ENCODE data around the gene THTPA.

THTPA gene

GRCh38 chr14:23551266-23552028 is 4.6 kb upstream of the THTPA start, which contains the start of gene ZFHX2:
ZFHX2 (minus strand) TSS chr14:23551765; CDS start chr14:23535325, 16,440 bp downstream.
- peak; percentile 73 to 74 for DNase-seq (ENCODE audit: low read depth in 2 of 2)

- DNase-seq (ENCODE audit: low read depth in 2 of 2) = no peak
Observed at GRCh38 chr14:23555533-23555881, 564 bp upstream of the THTPA start.

DNA sequence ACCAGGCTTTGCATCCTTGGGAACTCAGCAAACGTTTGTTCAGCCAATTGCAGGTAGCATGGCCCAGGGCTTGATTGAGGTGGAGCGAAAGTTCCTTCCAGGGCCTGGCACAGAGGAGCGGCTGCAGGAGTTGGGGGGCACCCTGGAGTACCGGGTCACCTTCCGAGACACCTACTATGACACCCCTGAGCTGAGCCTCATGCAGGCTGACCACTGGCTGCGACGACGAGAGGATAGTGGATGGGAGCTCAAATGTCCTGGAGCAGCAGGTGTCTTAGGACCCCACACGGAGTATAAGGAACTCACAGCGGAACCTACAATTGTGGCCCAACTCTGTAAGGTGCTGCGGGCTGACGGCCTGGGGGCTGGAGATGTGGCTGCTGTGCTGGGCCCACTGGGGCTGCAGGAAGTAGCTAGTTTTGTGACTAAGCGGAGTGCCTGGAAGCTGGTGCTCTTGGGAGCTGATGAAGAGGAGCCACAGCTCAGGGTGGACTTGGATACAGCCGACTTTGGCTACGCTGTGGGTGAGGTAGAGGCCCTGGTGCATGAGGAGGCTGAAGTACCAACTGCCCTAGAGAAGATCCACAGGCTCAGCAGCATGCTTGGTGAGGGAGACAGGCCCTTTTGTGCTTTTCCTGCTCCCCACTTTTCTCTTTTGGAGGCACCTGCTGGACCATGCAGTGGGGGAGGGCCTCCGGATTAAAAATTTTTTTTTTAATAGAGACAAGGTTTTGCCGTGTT is 799 bp downstream of the THTPA start:
- DNase-seq (ENCODE audit: low read depth in 2 of 2) = no peak

- no peak for DNase-seq (ENCODE audit: low read depth in 2 of 2)
Observed at GRCh38 chr14:23557521-23557920, 1.4 kb downstream of the THTPA start.

DNA sequence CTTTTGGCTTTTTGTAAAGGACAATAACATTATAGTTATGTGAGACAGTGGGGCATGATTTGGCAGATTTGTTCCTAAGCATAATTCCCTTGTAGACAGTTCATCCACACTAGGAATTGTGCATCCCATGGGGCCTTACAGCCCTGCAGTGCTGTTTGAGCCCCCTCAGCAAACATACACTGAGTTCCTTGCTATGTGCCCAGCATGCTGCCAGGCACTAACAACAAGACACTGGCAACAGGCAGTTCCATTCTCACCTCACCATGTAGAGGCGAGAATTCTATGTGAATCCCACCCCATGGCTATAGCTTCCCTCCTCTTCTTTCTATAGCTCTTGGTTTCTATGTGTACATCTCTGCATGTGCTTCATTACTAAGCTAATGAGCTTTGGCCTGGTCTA is 1.9 kb downstream of the THTPA start:
- DNase-seq (ENCODE audit: low read depth in 2 of 2) = no peak

GRCh38 chr14:23558346-23559009 is 2.4 kb downstream of the THTPA start:
- DNase-seq (ENCODE audit: low read depth in 2 of 2) = no peak

DNA sequence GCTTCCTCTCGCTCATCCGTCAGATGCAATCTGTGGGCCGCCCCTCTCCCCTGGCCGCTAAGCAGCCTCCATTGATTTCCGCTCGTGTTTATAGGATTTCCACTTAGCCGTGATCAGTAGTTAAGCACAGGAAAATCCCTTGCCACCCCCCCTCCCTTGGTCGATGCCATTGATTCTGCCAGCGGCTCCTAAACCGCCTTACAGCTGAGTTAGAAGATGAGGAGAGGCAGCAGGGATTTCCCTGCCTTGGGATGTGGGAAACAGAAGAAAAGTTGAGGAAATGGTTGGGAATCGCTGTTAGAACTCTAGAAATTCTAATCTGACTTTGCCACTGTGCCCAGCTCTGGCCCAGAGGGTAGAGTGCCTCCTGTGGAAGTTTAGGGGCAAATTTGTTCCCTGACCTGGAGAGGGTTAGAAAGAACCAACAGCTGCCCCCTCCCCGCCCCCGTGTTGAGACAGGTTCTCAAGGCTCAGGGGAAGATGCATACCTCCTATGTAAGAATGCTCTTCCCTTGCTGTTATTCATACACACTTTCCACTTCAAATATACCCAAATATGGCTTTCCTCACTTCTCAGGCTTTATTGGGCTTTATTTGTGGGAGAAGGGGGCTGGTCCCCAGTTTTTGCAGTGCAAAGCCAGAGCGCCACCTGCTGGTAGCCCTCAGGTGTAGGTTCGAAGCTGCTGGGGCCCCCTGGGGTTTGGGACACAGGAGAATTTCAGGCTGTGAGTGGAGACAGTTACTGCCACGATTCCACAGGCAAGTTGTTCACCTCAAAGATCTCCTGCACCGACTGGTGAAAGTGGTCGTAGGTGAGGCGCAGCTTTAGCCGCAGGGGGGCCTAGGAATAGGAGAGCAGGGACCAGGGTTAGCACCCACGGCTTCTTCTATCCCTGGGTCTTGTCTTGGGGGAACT is 3.2 kb downstream of the THTPA start:
- peak; percentile 45 to 52 for DNase-seq (ENCODE audit: low read depth in 2 of 2)

DNA sequence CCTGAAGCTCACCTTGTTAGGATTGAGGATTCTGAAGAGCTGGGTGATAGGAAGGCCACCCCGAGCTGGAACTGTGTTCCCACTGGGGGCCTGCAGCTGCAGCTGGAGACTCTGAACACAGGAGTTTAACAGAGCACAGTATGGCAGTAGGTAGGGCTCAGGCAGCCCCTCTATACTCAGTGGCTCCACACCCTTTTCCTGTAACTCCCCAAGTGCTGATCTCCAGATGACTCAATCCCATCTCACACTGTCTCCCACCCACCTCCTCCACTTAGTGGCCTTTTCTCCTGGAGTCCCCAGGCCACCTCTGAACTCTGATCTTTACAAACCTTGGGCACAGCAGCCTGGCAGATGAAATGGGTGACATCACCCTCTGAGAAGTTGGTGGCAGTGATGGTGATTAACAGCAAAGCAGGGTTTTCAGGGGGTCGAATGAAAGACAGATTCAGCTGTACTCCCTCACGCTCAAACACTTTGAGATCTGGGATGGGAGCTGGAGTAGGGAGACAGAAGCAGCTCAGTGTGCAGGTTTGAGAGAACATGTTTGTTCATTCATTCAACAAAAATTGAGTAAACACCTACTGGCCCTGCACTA is 4.0 kb downstream of the THTPA start:
- DNase-seq (ENCODE audit: low read depth in 2 of 2) = no peak

- DNase-seq (ENCODE audit: low read depth in 2 of 2) = no peak
Observed at GRCh38 chr14:23561259-23561658, 5.2 kb downstream of the THTPA start.

- DNase-seq (ENCODE audit: low read depth in 2 of 2) = no peak
Observed at GRCh38 chr14:23561873-23562821, 6.1 kb downstream of the THTPA start.

GRCh38 chr14:23562822-23563472 is 6.9 kb downstream of the THTPA start:
- DNase-seq (ENCODE audit: low read depth in 2 of 2) = no peak

DNA sequence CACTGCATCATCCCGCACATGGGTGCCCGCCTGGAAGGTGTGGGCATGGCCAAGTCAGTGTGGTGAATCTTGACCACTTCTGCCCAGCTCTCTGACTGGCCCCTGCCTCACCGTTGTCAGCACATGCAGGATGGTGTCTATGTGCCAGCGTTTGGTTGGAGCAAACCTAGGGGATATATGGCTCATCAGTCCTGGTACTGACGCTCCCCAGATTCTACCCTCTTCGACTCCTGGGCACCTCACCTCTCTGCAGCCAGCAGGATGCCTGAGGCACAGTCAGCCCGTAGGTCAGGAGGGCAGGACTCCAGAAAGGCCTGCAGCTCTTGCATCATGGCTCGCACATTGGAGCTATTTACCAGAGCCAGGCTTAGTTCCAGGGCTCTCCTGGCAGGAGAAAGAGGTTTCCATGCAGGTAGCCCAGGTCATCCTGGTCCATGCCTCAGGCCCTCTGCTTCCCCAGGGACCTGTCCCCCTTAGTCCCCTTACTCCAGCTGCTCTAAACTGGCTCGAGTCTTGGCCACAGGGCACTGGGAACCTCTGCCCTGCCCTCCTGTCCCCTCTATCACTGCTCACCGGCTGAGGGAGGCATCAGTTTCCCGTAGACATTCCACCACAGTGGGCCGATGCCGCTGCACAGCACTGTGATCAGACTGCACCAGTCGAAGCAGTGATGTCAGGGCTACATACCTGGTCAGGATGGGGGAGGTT is 7.6 kb downstream of the THTPA start:
- no peak for DNase-seq (ENCODE audit: low read depth in 2 of 2)

DNA sequence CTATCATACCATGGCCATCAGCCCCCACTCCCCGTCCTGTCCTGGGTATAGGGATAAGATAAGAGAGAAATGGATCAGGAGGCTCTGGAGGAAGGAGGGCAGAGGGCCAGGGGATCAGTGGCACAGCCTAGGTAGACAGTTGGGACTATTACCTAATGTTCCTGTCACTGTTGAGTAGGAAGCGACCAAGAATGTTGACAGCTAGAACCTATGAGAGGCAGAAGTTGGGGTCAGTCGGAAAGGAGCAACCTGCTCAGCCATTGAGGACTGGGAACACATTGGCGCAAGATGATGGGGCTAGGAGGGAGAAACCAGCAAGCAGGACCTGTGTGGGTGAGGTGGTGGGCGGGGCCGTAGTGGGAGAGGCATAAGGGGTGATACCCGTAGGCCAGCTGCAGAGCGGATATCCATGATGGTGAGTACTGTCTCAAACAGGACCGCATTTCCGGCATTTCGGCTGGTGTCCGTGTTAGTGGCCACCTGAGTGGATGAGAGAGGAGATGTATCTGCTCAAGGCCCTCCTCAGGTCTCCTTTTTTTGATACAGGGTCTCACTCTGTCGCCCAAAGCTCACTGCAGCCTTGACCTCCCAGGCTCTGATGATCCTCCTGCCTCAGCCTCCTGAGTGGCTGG is 8.2 kb downstream of the THTPA start:
- no peak for DNase-seq (ENCODE audit: low read depth in 2 of 2)

GRCh38 chr14:23564876-23565275 is 8.8 kb downstream of the THTPA start:
- no peak for DNase-seq (ENCODE audit: low read depth in 2 of 2)

GRCh38 chr14:23565626-23566025 is 9.6 kb downstream of the THTPA start:
- no peak for DNase-seq (ENCODE audit: low read depth in 2 of 2)

GRCh38 chr14:23566112-23566777 is 10.2 kb downstream of the THTPA start:
- DNase-seq (ENCODE audit: low read depth in 2 of 2) = no peak

DNA sequence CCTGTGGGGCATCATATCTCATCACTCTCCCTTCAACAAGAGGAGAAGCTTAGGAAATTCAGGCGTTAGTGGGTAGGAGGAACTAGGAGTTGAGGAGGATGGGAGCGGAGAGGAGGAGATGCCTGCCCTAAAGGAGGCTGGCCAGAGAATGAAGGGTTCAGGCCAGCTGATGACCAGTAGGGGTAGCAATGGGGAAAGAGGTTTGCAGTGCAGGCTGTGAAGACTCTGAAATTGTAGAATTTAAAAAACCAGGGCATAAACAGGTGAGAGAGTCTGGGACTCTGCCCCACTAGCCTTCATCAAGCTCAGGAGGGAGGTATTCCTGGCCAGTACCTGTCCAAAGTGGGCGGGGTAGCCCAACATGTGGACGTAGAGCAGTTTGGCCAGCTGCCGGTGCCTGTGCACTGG is 10.7 kb downstream of the THTPA start:
- DNase-seq (ENCODE audit: low read depth in 2 of 2) = no peak

All from stimulated activated CD8-positive, alpha-beta memory T cell treated with anti-CD3 and anti-CD28 coated beads, Interleukin-15, amount 100 ng/mL, for 48 hours (primary cell).